Glutamatergic neuron (in vitro differentiated cells): ENCODE data around the gene RASL11A. TPM values are rescaled to one million over a fixed set of nuclear protein-coding genes. Genes with fewer than 3 reads are reported as not detected.

Experiments used
- DNase-seq: peaks from one replicate; pipeline ENCODE4 v3.0.0; 2022
- H3K27ac Mint-ChIP-seq: one replicate; pipeline ENCODE4 v1.8.0; 2020; ENCODE audit warnings: mild to moderate bottlenecking, mixed read lengths, inconsistent platforms; ENCODE audit not compliant: unreplicated experiment
- H3K27me3 Mint-ChIP-seq: one replicate; pipeline ENCODE4 v1.8.0; 2020; ENCODE audit warnings: mild to moderate bottlenecking, moderate library complexity, mixed read lengths, inconsistent platforms; ENCODE audit not compliant: unreplicated experiment
- H3K36me3 Mint-ChIP-seq: one replicate; pipeline ENCODE4 v1.8.0; 2020; ENCODE audit warnings: mild to moderate bottlenecking, mixed read lengths, inconsistent platforms; ENCODE audit not compliant: unreplicated experiment
- H3K4me1 Mint-ChIP-seq: one replicate; pipeline ENCODE4 v1.8.0; 2020; ENCODE audit warnings: mild to moderate bottlenecking, low read depth, mixed read lengths, inconsistent platforms; ENCODE audit not compliant: unreplicated experiment
- H3K4me3 Mint-ChIP-seq: one replicate; pipeline ENCODE4 v1.8.0; 2020; ENCODE audit warnings: mild to moderate bottlenecking, mixed read lengths, inconsistent platforms; ENCODE audit not compliant: unreplicated experiment
- H3K9me3 Mint-ChIP-seq: one replicate; pipeline ENCODE4 v1.8.0; 2020; ENCODE audit warnings: mild to moderate bottlenecking, moderate library complexity, mixed read lengths, inconsistent platforms; ENCODE audit not compliant: unreplicated experiment
- CTCF ChIP-seq: fragments of 200-600 bp; sonication (generic); IDR thresholded peaks from one replicate; pipeline ENCODE4 v1.5.0; 2021; ENCODE audit not compliant: partially characterized antibody, unreplicated experiment
- total RNA-seq: library from RNA; stranded (reverse); fragmentation: NEBNext Ultra II Directional; extraction: Animal tissue kit (Norgen Biotek cat#: 25700); gene quantifications from one replicate; pipeline ENCODE4 v1.2.1, GENCODE V29; 2021; ENCODE audit not compliant: unreplicated experiment

RASL11A gene
- total RNA-seq, 1 donor from 2014 or later = 1.8 TPM

DNA sequence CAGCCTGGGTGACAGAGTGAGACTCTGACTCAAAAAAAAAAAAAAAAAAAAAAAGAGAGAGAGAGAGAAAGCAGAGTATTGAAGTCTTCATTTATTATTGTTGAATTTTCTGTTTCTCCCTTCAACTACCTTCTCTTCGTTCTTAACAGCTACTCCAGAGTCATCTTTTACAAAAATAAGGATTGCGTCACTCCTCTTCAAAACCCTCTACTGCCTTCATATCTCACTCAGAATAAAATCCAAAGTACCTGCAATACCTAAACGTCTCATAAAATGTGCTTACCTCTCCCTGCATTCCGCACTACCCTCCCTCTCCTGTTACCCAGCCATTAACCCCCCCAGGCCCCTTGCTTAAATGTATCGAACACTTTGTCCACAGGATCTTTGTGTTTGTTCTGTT is 36.7 kb upstream of the RASL11A start:
- peaks cover 11% of the 10 kb centered on the region for H3K36me3 Mint-ChIP-seq
- H3K4me1 Mint-ChIP-seq = no peaks in the 10 kb centered on the region
- TF ChIP-seq CTCF = no peak
- H3K9me3 Mint-ChIP-seq = peaks cover 1% of the 10 kb centered on the region
- H3K4me3 Mint-ChIP-seq = no peak overlapping the region
- DNase-seq = no peak
- no peak overlapping the region for H3K27ac Mint-ChIP-seq
- peaks cover 2% of the 10 kb centered on the region for H3K27me3 Mint-ChIP-seq

DNA sequence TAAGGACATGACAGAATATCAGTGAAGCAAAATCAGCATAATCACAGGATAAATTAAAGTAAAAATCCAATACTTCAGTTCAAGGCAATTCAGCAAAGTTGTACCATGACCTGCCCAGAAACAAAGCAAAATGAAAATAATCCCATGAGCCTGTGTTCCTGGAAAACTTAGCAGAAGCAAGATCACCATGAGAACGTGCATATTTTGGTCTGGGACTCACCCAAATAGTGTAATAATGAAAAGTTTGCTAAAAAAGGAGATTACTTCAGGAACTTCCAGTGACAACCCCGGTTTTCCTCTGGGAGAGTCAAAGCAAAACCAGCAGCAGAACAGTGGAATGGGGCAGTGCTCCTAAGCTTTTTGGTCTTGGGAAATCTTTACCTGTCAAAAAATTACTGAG is 34.2 kb upstream of the RASL11A start:
- H3K27me3 Mint-ChIP-seq = peaks cover 2% of the 10 kb centered on the region
- H3K4me3 Mint-ChIP-seq = no peak overlapping the region
- H3K9me3 Mint-ChIP-seq = no peaks in the 10 kb centered on the region
- no peak for DNase-seq
- TF ChIP-seq CTCF = no peak
- peaks cover 11% of the 10 kb centered on the region for H3K36me3 Mint-ChIP-seq
- H3K4me1 Mint-ChIP-seq = no peaks in the 10 kb centered on the region
- no peak overlapping the region for H3K27ac Mint-ChIP-seq

DNA sequence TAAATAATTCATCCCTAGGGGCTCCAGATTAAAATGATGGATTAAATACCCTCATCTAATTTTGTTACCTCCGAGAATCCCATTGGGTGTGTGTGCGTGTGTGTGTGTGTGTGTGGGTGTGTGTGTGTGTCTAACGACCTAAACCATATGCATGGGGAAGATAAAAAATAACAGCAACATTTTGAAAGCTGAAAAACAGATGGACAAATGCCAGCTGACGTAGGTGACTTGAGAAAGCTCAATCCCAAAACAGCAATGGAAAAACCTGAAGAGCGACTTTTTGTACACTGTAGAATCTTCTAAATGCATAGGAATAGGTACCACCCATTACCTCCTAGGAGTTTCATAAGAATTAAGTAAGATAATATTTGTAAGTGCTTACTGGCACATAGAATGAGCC is 27.9 kb upstream of the RASL11A start:
- no peak overlapping the region for H3K27ac Mint-ChIP-seq
- H3K27me3 Mint-ChIP-seq = no peaks in the 10 kb centered on the region
- no peaks in the 10 kb centered on the region for H3K4me1 Mint-ChIP-seq
- TF ChIP-seq CTCF = no peak
- H3K36me3 Mint-ChIP-seq = no peaks in the 10 kb centered on the region
- H3K9me3 Mint-ChIP-seq = no peaks in the 10 kb centered on the region
- no peak for DNase-seq
- H3K4me3 Mint-ChIP-seq = no peak overlapping the region

DNA sequence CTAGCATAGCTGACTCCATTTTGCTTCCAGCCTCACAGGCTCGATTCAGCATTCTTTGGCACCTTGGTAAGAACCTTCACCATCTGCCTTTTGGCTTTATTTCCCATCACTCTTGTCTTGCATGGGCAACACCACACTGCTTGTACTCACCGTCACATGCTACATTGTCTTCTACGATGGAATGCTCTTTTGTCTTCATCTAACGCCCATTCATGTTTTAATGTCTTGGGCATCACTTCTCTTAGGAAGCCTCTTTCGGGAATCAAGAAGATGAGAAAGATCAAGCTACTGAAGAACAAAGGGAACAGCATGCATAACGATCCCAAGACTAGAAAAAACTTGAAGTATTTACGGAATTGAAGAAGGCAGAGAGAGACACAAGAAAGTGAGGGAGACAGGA is 25.0 kb upstream of the RASL11A start:
- H3K27ac Mint-ChIP-seq = no peak overlapping the region

GRCh38 chr13:27250833-27251165 is 19.8 kb upstream of the RASL11A start:
- DNase-seq = no peak
- TF ChIP-seq CTCF = no peak
- H3K4me3 Mint-ChIP-seq = peak overlapping the region; percentile 96
- peaks cover 14% of the 10 kb centered on the region for H3K4me1 Mint-ChIP-seq
- H3K9me3 Mint-ChIP-seq = peaks cover 3% of the 10 kb centered on the region
- no peaks in the 10 kb centered on the region for H3K36me3 Mint-ChIP-seq
- H3K27ac Mint-ChIP-seq = peak overlapping the region; percentile 92
- peaks cover 3% of the 10 kb centered on the region for H3K27me3 Mint-ChIP-seq

More for the DNA sequence above, 25.0 kb upstream of the RASL11A start:
- TF ChIP-seq CTCF = no peak
- H3K36me3 Mint-ChIP-seq = no peaks in the 10 kb centered on the region
- no peaks in the 10 kb centered on the region for H3K9me3 Mint-ChIP-seq
- no peak overlapping the region for H3K4me3 Mint-ChIP-seq
- no peak for DNase-seq
- H3K4me1 Mint-ChIP-seq = peaks cover 1% of the 10 kb centered on the region
- no peaks in the 10 kb centered on the region for H3K27me3 Mint-ChIP-seq
